H9 (cell line): ENCODE results near the gene FBXO17. TPM values are rescaled to one million over a fixed set of nuclear protein-coding genes. Genes with fewer than 3 reads are reported as not detected.

Experiments used
- DNase-seq: peaks from one replicate; pipeline ENCODE4 v3.0.0-alpha.2; 2017
- H2AFZ ChIP-seq: one replicate; pipeline ENCODE4 v1.6.1; 2013; ENCODE audit warnings: mild to moderate bottlenecking, low read length, control low read depth, moderate library complexity
- H2AK5ac ChIP-seq: 2 replicates; pipeline ENCODE4 v1.6.1; 2013; ENCODE audit warnings: low read length, control low read depth, mixed read lengths; ENCODE audit not compliant: insufficient read length
- H2BK120ac ChIP-seq: one replicate; pipeline ENCODE4 v1.6.1; 2013; ENCODE audit warnings: low read depth, mild to moderate bottlenecking, low read length, control low read depth, inconsistent platforms; ENCODE audit not compliant: poor library complexity, severe bottlenecking
- H2BK12ac ChIP-seq: 2 replicates; pipeline ENCODE4 v1.6.1; 2013; ENCODE audit warnings: low read length, control low read depth, mixed read lengths, low read depth; ENCODE audit not compliant: insufficient read length
- H2BK15ac ChIP-seq: 2 replicates; pipeline ENCODE4 v1.6.1; 2013; ENCODE audit warnings: low read depth, low read length, control low read depth
- H2BK20ac ChIP-seq: one replicate; pipeline ENCODE4 v1.6.1; 2013; ENCODE audit warnings: low read depth, mild to moderate bottlenecking, low read length, control low read depth, inconsistent platforms; ENCODE audit not compliant: poor library complexity, severe bottlenecking
- H2BK5ac ChIP-seq: 2 replicates; pipeline ENCODE4 v1.6.1; 2013; ENCODE audit warnings: low read length, control low read depth, mixed read lengths; ENCODE audit not compliant: insufficient read length
- H3K14ac ChIP-seq: 2 replicates; pipeline ENCODE4 v1.6.1; 2013; ENCODE audit warnings: low read length, control low read depth; ENCODE audit not compliant: insufficient read depth
- H3K18ac ChIP-seq: 2 replicates; pipeline ENCODE4 v1.6.1; 2013; ENCODE audit warnings: low read depth, mild to moderate bottlenecking, mixed read lengths, low read length, control low read depth; ENCODE audit not compliant: insufficient read length
- H3K23ac ChIP-seq: 2 replicates; pipeline ENCODE4 v1.6.1; 2013; ENCODE audit warnings: low read length, control low read depth, mixed read lengths, low read depth; ENCODE audit not compliant: insufficient read length
- H3K23me2 ChIP-seq: 2 replicates; pipeline ENCODE4 v1.6.1; 2013; ENCODE audit warnings: low read depth, mild to moderate bottlenecking, mixed read lengths, low read length, control low read depth; ENCODE audit not compliant: insufficient read length, poor library complexity, severe bottlenecking
- H3K27ac ChIP-seq: 2 replicates; pipeline ENCODE4 v1.5.1; 2013; ENCODE audit warnings: low read length, control low read depth, mixed read lengths, low read depth; ENCODE audit not compliant: insufficient read length
- H3K27me3 ChIP-seq: 2 replicates; pipeline ENCODE4 v1.6.1; 2013; ENCODE audit warnings: low read length, control low read depth, inconsistent platforms; ENCODE audit not compliant: insufficient read depth
- H3K4ac ChIP-seq: 2 replicates; pipeline ENCODE4 v1.6.1; 2013; ENCODE audit warnings: low read depth, mild to moderate bottlenecking, control low read depth, inconsistent platforms, low read length, moderate library complexity
- H3K4me1 ChIP-seq: 2 replicates; pipeline ENCODE4 v1.6.1; 2013; ENCODE audit warnings: low read length, control low read depth, inconsistent platforms; ENCODE audit not compliant: insufficient read depth
- H3K4me2 ChIP-seq: 2 replicates; pipeline ENCODE4 v1.6.1; 2013; ENCODE audit warnings: low read length, control low read depth, mixed read lengths; ENCODE audit not compliant: insufficient read length, insufficient read depth
- H3K56ac ChIP-seq: 2 replicates; pipeline ENCODE4 v1.6.1; 2013; ENCODE audit warnings: low read depth, mild to moderate bottlenecking, mixed read lengths, low read length, control low read depth; ENCODE audit not compliant: insufficient read length
- H3K79me1 ChIP-seq: 2 replicates; pipeline ENCODE4 v1.6.1; 2013; ENCODE audit warnings: low read depth, mild to moderate bottlenecking, moderate library complexity, low read length, control low read depth, inconsistent platforms; ENCODE audit not compliant: insufficient read depth, poor library complexity, severe bottlenecking
- H3K79me2 ChIP-seq: 2 replicates; pipeline ENCODE4 v1.6.1; 2013; ENCODE audit warnings: low read length, control low read depth, inconsistent platforms; ENCODE audit not compliant: insufficient read depth
- H3K9ac ChIP-seq: 2 replicates; pipeline ENCODE4 v1.6.1; 2013; ENCODE audit warnings: low read length, control low read depth, mixed read lengths; ENCODE audit not compliant: insufficient read length; ENCODE audit errors: extremely low read depth
- H3K9me3 ChIP-seq: one replicate; pipeline ENCODE4 v1.6.1; 2013; ENCODE audit warnings: low read depth, low read length, inconsistent platforms; ENCODE audit not compliant: control insufficient read depth
- H3T11ph ChIP-seq: one replicate; pipeline ENCODE4 v1.6.1; 2013; ENCODE audit warnings: mild to moderate bottlenecking, low read length, control low read depth, inconsistent platforms
- H4K20me1 ChIP-seq: one replicate; pipeline ENCODE4 v1.6.1; 2013; ENCODE audit not compliant: control insufficient read depth, insufficient read length, insufficient read depth
- H4K5ac ChIP-seq: 2 replicates; pipeline ENCODE4 v1.6.1; 2013; ENCODE audit warnings: low read depth, mild to moderate bottlenecking, mixed read lengths, low read length, control low read depth; ENCODE audit not compliant: insufficient read length
- H4K8ac ChIP-seq: replicated peaks from 2 replicates; pipeline ENCODE4 v1.6.1; 2013; ENCODE audit warnings: low read length, control low read depth, mixed read lengths, low read depth; ENCODE audit not compliant: insufficient read length
- H4K91ac ChIP-seq: 2 replicates; pipeline ENCODE4 v1.6.1; 2013; ENCODE audit warnings: low read depth, mild to moderate bottlenecking, moderate library complexity, mixed read lengths, low read length, control low read depth; ENCODE audit not compliant: insufficient read length
- H3K27ac Mint-ChIP-seq, 3 experiments: 2 replicates in 2 of 3; 3 replicates in 1 of 3; pipeline ENCODE4 v1.8.0; 2020 to 2021; ENCODE audit warnings: mixed read lengths in 3 of 3, mild to moderate bottlenecking in 1 of 3, moderate library complexity in 1 of 3
- H3K27me3 Mint-ChIP-seq: 2 replicates; pipeline ENCODE4 v1.8.0; 2021; ENCODE audit warnings: low read depth, mild to moderate bottlenecking, moderate library complexity, mixed read lengths
- H3K36me3 Mint-ChIP-seq, 3 experiments: 2 replicates in 2 of 3; 3 replicates in 1 of 3; pipeline ENCODE4 v1.8.0; 2020 to 2021; ENCODE audit warnings: low read depth in 3 of 3, mixed read lengths in 3 of 3; ENCODE audit not compliant: insufficient read depth in 1 of 3
- H3K4me1 Mint-ChIP-seq, 2 experiments: 2 replicates each; pipeline ENCODE4 v1.8.0; 2020; ENCODE audit warnings: mixed read lengths in 2 of 2
- H3K4me3 Mint-ChIP-seq, 2 experiments: 2 replicates in 1 of 2; 3 replicates in 1 of 2; pipeline ENCODE4 v1.8.0; 2020 to 2021; ENCODE audit warnings: mild to moderate bottlenecking in 2 of 2, mixed read lengths in 2 of 2, moderate library complexity in 1 of 2
- H3K9me3 Mint-ChIP-seq, 2 experiments: 2 replicates in 1 of 2; 3 replicates in 1 of 2; pipeline ENCODE4 v1.8.0; 2020; ENCODE audit warnings: mild to moderate bottlenecking in 2 of 2, mixed read lengths in 2 of 2, moderate library complexity in 1 of 2
- WGBS: extraction: QIAGEN DNeasy Blood & Tissue Kit; methylation state at CpG from one replicate; pipeline ENCODE4 v1.1.7; 2013; ENCODE audit warnings: missing lambda C conversion rate, low lambda C conversion rate, mixed read lengths; ENCODE audit not compliant: insufficient read length; ENCODE audit errors: extremely low coverage; 5-methylcytosine and 5-hydroxymethylcytosine counted together
- total RNA-seq: library from RNA; stranded (reverse); gene quantifications from 2 replicates; pipeline ENCODE4 v1.2.1, GENCODE V29; 2021
- TF ChIP-seq, protein P1 (sequence below): fragments of 200-600 bp; sonication (generic); conservative IDR thresholded peaks from 3 replicates; pipeline ENCODE4 v1.8.0; 2021; ENCODE audit warnings: antibody characterized with exemption, mild to moderate bottlenecking

The FBXO17 gene
- total RNA-seq, 1 experiment from 2014 or later, result 25.5 TPM

DNA sequence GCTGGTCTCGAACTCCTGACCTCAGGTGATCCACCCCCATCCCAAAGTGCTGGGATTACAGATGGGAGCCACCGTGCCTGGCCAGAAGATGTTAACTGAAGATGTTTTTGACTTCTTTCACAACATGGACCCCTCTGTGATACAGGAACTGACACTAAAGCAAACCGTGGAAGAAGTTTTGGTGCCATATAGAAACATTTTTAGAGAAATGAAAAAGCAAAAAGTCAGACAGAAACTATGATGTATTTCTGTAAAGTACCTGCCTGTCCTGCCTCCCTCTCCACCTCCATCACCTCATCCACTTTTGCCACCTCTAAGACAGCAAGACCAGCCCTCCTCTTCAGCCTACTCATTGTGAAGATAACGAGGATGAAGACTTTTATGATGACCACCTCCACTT, 45.5 kb upstream of the FBXO17 start:
- Histone ChIP-seq H3K23ac (no peak overlapping the region), H2AFZ (no peak overlapping the region), H4K91ac (no peak overlapping the region), H2BK5ac (no peak overlapping the region), H2AK5ac (no peak overlapping the region), H3K4me1 (no peaks in the 10 kb centered on the region), H4K5ac (no peak overlapping the region), H3K9me3 (no peaks in the 10 kb centered on the region), H2BK20ac (no peak overlapping the region), H2BK12ac (no peak overlapping the region), H2BK120ac (no peak overlapping the region), H4K20me1 (no peaks in the 10 kb centered on the region), H3T11ph (no peak overlapping the region), H4K8ac (no peak overlapping the region), H3K18ac (no peak overlapping the region), H3K27me3 (no peaks in the 10 kb centered on the region; the same call in 1 of the 2 replicates), H3K79me1 (no peaks in the 10 kb centered on the region), H3K9ac (no peak overlapping the region), H3K27ac (no peak overlapping the region), H3K14ac (no peak overlapping the region), H3K23me2 (no peaks in the 10 kb centered on the region), H3K4me2 (no peak overlapping the region), H3K79me2 (no peaks in the 10 kb centered on the region), H2BK15ac (no peak overlapping the region), H3K4ac (no peak overlapping the region), H3K56ac (no peak overlapping the region)
- Mint-ChIP-seq H3K4me3 (no peak overlapping the region), H3K36me3 (peaks cover 5 to 11% (median 6%) of the 10 kb centered on the region in 3 experiments; a peak in 6 of 7 replicates), H3K9me3 (no peaks in the 10 kb centered on the region; a peak in 1 of 5 replicates), H3K4me1 (no peaks in the 10 kb centered on the region), H3K27ac (no peak overlapping the region), H3K27me3 (no peaks in the 10 kb centered on the region; the same call in 1 of the 2 replicates)
- DNase-seq, result no peak
- TF ChIP-seq, protein P1, sequence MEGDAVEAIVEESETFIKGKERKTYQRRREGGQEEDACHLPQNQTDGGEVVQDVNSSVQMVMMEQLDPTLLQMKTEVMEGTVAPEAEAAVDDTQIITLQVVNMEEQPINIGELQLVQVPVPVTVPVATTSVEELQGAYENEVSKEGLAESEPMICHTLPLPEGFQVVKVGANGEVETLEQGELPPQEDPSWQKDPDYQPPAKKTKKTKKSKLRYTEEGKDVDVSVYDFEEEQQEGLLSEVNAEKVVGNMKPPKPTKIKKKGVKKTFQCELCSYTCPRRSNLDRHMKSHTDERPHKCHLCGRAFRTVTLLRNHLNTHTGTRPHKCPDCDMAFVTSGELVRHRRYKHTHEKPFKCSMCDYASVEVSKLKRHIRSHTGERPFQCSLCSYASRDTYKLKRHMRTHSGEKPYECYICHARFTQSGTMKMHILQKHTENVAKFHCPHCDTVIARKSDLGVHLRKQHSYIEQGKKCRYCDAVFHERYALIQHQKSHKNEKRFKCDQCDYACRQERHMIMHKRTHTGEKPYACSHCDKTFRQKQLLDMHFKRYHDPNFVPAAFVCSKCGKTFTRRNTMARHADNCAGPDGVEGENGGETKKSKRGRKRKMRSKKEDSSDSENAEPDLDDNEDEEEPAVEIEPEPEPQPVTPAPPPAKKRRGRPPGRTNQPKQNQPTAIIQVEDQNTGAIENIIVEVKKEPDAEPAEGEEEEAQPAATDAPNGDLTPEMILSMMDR, result no peak
- WGBS, result no CpG with 5 or more reads among the region's 4 CpGs
